CD4-positive, alpha-beta T cell treated with Interleukin-17A for 1 hour (primary cell): ENCODE results near the gene GSTA4.
A peak's percentile ranks its signal among the peaks of the same experiment; 100 is the strongest.

Experiments used
- DNase-seq: peaks from one replicate; pipeline ENCODE4 v3.0.0-alpha.2; 2020

Gene GSTA4

GRCh38 chr6:52995089-52995912, at the start of gene GSTA4:
GSTA4 (minus strand) TSS chr6:52995284; CDS start chr6:52994243, 1,041 bp downstream.
- DNase-seq = peak; percentile 94

- no peak for DNase-seq
These were observed 49.5 kb upstream of the GSTA4 start for GRCh38 chr6:53044572-53044971.

- no peak for DNase-seq
These were observed 49.0 kb upstream of the GSTA4 start for GRCh38 chr6:53044071-53044470.

GRCh38 chr6:53043581-53043980, 48.5 kb upstream of the GSTA4 start:
- no peak for DNase-seq

- DNase-seq = no peak
These were observed 47.0 kb upstream of the GSTA4 start for GRCh38 chr6:53042112-53042511.

- no peak for DNase-seq
These were observed 46.3 kb upstream of the GSTA4 start for GRCh38 chr6:53041356-53041755.

GRCh38 chr6:53038596-53038995, 43.5 kb upstream of the GSTA4 start:
- DNase-seq = no peak

- no peak for DNase-seq
These were observed 43.1 kb upstream of the GSTA4 start for GRCh38 chr6:53038141-53038540.

- no peak for DNase-seq
These were observed 40.6 kb upstream of the GSTA4 start for GRCh38 chr6:53035549-53036213.

GRCh38 chr6:53033764-53034163, 38.7 kb upstream of the GSTA4 start:
- no peak for DNase-seq

- no peak for DNase-seq
These were observed 37.8 kb upstream of the GSTA4 start for GRCh38 chr6:53032849-53033248.

GRCh38 chr6:53031281-53031680, 36.2 kb upstream of the GSTA4 start:
- DNase-seq = no peak

- no peak for DNase-seq
These were observed 34.7 kb upstream of the GSTA4 start for GRCh38 chr6:53029761-53030160.

GRCh38 chr6:53029257-53029656, 34.2 kb upstream of the GSTA4 start:
- DNase-seq = no peak

- no peak for DNase-seq
These were observed 33.4 kb upstream of the GSTA4 start for GRCh38 chr6:53028467-53028866.

- DNase-seq = no peak
These were observed 32.1 kb upstream of the GSTA4 start for GRCh38 chr6:53027131-53027718.

GRCh38 chr6:53026526-53026925, 31.4 kb upstream of the GSTA4 start:
- no peak for DNase-seq

GRCh38 chr6:53023323-53023722, 28.2 kb upstream of the GSTA4 start:
- DNase-seq = no peak

- no peak for DNase-seq
These were observed 25.1 kb upstream of the GSTA4 start for GRCh38 chr6:53020005-53020744.

- DNase-seq = no peak
These were observed 23.4 kb upstream of the GSTA4 start for GRCh38 chr6:53018446-53018845.

- DNase-seq = no peak
These were observed 20.4 kb upstream of the GSTA4 start for GRCh38 chr6:53015486-53015885.

GRCh38 chr6:53014744-53015143, 19.7 kb upstream of the GSTA4 start:
- no peak for DNase-seq

GRCh38 chr6:53014063-53014462, 19.0 kb upstream of the GSTA4 start:
- DNase-seq = no peak
